ENCODE measurements around the gene FAM228A.

FAM228A gene

DNA sequence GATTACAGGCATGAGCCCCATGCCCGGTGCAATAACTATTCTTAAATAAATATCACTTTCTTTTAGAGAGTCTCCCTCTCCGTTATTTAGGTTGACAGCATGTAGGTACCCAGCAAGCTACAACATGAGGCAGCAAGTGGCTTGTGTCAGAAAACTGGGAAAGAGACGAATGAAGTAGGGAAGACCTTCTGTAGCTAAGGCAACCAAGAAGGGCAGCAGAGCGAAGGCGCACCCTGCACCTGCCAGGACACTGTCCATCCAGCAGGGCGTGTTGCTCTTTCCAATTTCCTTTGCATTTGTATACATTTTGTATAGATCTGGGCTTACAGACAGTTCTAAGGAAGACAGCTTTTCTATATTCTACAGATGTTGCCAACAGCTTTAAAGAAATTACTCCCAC, 48.1 kb downstream of the FAM228A start:
- TF ChIP-seq, protein P1, sequence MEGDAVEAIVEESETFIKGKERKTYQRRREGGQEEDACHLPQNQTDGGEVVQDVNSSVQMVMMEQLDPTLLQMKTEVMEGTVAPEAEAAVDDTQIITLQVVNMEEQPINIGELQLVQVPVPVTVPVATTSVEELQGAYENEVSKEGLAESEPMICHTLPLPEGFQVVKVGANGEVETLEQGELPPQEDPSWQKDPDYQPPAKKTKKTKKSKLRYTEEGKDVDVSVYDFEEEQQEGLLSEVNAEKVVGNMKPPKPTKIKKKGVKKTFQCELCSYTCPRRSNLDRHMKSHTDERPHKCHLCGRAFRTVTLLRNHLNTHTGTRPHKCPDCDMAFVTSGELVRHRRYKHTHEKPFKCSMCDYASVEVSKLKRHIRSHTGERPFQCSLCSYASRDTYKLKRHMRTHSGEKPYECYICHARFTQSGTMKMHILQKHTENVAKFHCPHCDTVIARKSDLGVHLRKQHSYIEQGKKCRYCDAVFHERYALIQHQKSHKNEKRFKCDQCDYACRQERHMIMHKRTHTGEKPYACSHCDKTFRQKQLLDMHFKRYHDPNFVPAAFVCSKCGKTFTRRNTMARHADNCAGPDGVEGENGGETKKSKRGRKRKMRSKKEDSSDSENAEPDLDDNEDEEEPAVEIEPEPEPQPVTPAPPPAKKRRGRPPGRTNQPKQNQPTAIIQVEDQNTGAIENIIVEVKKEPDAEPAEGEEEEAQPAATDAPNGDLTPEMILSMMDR (IDR thresholded peaks at IDR 0.05; ENCODE audit: low read depth, low read length): no peak
- H3K4me3 ChIP-seq (ENCODE audit: low read depth, low read length): no peak overlapping the region

DNA sequence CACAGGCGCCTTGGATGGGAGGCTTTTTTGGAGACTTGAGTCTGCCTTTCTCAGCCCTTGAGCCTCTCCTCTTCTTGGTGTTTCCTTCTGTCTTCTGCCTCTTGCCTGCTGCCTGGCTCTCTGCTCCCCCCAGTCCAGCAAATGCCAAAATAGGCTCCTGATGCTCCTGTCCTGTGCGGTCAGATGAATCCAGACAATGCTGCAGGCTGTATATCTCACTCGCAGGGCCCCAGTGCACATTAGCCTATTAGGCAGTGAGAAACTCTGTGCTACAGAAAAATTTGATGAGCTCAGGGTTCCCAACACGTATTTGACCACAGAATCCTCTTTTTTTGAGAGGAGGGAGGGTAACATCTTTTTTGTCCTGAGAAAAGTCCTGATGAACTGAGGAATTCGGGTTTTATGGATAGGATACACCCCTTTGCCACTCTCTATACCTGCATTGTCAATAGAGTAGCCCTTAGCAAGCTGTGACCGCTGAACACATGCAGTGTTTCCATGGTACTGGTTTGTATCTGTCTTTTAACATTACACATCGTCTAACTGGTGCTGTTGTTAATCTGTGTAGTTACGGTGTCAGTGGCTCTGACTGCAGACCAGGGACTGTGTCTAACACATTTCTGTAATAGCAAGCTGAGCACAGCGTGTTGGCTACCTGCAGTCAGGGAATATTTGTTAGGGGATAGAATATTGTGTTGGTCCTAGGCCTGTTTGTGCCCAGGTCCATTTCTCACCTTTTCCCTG, 50.8 kb downstream of the FAM228A start:
- TF ChIP-seq, protein P1 (IDR thresholded peaks at IDR 0.05; ENCODE audit: low read depth, low read length): no peak
- no peak overlapping the region for H3K4me3 ChIP-seq (ENCODE audit: low read depth, low read length)

DNA sequence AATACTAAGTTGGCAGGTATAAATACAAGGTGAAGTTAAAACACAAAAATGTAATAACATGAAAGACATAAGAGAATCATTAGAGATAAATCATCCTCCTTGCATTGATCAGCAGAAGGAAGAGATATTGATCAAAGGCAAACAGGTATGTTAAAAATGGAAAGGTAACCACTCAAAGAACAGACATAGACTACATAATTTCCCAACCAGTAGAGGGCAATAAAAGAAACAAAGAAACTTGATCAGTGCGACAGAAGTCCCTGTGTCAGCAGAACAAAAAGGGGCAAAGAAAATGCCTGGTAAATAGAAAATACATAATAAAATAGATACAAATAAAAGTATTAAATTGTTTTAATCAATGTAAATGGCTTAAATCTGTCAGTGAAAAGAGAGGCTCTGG, 53.6 kb downstream of the FAM228A start:
- no peak overlapping the region for H3K4me3 ChIP-seq (ENCODE audit: low read depth, low read length)
- TF ChIP-seq, protein P1 (IDR thresholded peaks at IDR 0.05; ENCODE audit: low read depth, low read length): no peak

DNA sequence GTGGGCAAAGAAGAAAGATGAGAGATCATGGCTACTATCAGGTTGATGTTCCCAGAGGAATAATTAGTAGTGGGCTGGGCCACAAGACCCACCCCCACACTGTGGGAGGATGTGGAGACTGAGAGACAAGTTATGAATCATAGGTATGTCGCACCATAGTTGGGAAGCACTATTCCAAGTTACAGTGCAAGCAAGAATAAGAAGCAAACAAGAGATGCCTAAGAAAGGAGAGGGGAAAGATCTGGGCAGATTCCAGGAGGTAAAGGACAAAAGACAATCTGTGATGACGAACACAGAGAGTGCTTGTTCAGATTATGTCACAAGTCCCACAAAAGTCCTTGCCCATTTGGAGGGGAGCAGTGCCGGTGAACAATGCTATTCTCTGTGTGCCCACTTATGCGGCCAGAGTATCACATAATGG, 56.6 kb downstream of the FAM228A start:
- TF ChIP-seq, protein P1 (IDR thresholded peaks at IDR 0.05; ENCODE audit: low read depth, low read length): no peak
- no peak overlapping the region for H3K4me3 ChIP-seq (ENCODE audit: low read depth, low read length)

DNA sequence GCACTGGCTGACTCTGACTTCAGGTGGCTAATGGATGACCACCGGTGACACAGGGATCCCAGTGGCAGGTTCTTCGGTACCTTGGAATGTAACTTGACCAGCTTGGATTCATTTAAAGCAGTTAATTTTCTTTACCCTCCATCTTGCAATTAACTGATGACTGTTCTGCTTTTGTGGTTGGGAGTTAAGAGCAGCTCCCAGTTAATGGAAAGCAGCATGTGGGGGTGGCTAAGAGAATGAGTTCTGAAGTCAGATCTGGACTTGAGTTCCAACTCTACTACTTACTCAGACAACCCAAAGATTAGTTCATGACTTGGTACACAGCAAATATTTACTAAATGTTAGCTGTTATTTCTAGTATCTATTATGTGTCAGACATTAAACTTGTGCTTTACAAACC, 58.5 kb downstream of the FAM228A start:
- TF ChIP-seq, protein P1 (IDR thresholded peaks at IDR 0.05; ENCODE audit: low read depth, low read length): no peak
- H3K4me3 ChIP-seq (ENCODE audit: low read depth, low read length): no peak overlapping the region

DNA sequence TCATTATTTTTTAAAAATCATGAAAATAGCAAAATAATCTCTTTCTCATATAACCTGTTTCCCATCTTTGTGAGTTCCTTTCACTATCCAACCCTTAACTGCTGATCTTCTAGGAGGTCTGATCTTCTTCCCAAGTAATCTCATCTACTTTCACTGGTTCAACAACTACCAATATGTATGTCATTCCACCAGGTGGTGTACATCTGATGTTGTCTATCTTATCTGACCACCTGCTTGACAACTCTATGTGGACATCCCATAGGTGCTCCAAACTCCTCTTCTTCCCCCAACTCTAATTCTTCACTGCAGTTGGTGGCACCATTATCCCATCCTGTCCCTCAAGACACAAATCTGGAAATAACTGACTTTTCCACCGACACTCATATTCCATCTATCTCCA, 62.5 kb downstream of the FAM228A start:
- no peak overlapping the region for H3K4me3 ChIP-seq (ENCODE audit: low read depth, low read length)
- TF ChIP-seq, protein P1 (IDR thresholded peaks at IDR 0.05; ENCODE audit: low read depth, low read length): no peak

DNA sequence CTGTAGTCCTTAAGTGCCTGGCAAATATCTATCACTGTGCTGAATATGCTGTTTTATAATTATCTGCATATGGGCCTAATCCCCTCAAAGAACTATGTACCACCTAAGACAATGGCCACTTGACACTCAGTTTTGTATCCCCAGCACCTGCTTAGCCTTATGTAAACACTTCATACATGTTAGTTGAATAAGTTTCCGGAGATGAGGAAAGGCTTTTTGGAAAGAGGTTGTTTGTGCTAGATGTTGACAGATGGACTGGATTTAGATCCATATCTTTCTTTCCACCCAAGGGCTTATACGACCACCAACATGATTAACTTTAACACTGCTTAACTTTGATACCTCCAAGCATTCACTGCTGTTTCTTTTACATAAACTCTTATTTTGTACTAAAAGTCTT, 63.3 kb downstream of the FAM228A start:
- no peak overlapping the region for H3K4me3 ChIP-seq (ENCODE audit: low read depth, low read length)
- TF ChIP-seq, protein P1 (IDR thresholded peaks at IDR 0.05; ENCODE audit: low read depth, low read length): no peak

Data from WI38 (cell line).